GM19035 (cell line): ENCODE results near the gene AASDH.

ENCODE experiments used
- ATAC-seq: cut with Tn5 transposase; IDR thresholded peaks from one replicate; pipeline ENCODE4 v1.9.1; 2021; ENCODE audit not compliant: unreplicated experiment

The AASDH gene

DNA sequence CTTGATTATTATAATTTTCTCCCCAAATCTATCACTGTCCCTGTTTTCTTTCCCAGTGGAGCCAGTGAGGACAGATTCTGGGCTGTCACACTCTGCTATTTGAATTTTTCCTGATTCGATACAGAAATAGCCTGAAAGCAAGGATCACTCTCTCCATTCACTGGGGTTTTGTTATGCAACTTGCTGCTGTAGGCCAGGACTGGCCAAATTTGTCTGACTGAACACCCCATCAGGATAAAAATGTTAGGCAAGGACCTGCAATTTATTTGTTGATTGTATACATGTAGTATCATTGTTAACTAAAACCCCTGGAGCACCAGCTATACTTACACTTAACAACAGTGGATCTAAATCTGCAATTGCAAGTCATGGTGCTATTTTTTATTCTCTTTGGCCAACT lies 68.7 kb downstream of the AASDH start:
- no peak for ATAC-seq

DNA sequence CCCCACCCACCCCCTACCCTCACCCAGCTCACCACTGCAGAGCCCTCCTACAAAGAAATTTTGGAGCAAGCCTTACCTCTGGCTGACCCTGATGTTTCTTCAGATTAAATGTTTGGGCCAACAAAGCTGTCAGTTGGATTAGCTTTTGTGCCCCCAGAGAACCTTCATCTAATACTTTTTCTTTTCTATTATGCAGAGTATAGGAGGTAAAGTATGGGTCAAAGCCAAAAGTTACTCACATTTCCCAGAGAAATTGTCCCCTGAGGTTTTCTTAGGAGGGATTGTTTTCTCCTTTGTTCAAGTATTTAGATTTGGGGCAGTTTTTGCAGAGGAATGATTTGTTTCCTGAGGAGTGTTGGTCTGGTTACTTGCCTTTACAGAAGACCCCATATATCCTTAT lies 69.5 kb downstream of the AASDH start:
- ATAC-seq = no peak

DNA sequence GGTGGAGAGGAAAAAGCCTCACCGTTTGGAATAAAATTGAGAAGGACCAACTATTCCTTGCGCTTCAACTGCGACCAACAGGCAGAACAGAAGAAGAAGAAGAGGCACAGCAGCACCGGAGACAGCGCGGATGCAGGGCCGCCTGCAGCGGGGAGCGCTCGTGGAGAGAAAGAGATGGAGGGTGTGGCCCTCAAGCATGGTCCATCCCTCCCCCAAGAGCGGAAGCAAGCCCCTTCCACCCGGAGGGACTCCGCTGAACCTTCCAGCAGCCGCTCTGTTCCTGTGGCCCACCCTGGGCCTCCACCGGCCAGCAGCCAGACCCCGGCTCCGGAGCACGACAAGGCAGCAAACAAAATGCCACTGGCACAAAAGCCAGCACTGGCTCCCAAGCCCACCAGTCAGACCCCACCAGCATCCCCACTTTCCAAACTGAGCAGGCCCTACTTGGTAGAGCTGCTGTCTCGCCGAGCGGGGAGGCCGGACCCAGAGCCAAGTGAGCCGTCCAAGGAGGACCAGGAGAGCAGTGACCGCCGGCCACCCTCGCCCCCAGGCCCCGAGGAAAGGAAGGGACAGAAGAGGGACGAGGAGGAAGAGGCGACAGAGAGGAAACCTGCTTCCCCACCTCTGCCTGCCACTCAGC lies 71.2 kb downstream of the AASDH start:
- ATAC-seq = no peak

DNA sequence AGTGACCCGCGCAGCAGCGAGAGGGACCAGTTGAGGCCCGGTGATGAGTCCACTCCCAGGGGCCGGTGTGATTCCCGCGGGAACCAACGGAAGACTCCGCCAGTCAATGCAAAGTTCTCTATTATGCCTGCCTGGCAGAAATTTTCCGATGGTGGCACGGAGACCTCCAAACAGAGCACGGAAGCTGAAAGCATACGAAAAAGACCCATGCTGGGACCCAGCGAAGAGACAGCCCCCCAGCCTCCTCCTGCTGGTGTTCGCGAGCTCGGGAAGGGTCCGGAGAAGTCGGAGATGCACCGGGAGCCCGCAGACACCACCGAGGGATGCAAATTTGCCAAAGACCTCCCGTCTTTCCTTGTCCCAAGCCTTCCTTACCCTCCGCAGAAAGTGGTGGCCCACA lies 71.7 kb downstream of the AASDH start:
- ATAC-seq = no peak

DNA sequence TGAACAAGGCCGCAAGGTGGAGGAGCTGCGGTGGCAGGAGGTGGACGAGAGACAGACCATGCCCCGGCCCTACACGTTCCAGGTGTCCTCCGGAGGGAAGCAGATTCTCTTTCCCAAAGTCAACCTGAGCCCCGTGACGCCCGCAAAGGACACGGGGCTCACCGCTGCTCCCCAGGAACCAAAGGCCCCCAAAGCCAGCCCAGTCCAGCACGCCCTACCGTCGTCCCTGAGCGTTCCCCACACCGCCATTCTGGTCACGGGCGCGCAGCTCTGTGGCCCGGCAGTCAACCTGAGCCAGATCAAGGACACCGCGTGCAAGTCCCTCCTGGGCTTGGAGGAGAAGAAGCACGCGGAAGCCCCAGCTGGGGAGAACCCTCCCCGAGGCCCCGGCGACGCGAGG lies 72.2 kb downstream of the AASDH start:
- ATAC-seq = no peak

DNA sequence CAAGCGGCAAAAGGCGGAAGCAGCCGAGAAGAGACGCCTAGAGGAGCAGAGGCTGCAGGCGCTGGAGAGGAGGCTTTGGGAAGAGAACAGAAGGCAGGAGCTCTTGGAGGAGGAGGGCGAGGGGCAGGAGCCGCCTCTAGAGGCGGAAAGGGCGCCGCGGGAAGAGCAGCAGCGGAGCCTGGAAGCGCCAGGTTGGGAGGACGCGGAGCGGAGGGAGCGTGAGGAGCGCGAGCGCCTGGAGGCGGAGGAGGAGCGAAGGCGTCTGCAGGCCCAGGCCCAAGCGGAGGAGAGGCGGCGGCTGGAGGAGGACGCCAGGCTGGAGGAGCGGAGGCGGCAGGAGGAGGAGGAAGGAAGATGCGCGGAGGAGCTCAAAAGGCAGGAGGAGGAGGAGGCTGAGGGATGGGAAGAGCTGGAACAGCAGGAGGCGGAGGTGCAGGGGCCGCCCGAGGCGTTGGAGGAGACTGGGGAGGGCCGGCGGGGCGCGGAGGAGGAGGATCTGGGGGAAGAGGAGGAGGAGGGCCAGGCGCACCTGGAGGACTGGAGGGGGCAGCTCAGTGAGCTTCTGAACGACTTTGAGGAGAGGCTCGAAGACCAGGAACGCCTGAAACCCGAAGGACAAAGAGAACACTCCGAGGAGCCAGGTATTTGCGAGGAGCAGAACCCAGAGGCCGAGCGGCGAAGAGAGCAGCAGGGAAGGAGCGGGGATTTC lies 72.9 kb downstream of the AASDH start:
- no peak for ATAC-seq

DNA sequence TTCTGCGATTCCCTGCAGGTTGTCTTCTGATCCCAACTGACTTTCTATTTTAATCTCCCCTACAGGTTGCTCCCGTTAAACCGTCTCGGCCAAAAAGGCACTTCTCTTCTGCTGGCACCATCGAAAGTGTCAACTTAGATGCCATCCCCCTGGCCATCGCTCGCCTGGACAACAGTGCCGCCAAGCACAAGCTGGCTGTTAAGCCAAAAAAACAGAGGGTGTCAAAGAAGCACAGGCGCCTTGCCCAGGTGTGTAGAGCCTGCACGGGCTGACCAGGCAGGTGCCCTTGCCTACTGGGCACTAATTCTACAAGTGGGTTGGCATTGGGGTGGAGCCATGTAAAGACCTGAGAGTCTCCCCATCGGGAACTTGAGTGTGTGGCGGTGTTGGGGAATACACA lies 74.2 kb downstream of the AASDH start:
- ATAC-seq = no peak

DNA sequence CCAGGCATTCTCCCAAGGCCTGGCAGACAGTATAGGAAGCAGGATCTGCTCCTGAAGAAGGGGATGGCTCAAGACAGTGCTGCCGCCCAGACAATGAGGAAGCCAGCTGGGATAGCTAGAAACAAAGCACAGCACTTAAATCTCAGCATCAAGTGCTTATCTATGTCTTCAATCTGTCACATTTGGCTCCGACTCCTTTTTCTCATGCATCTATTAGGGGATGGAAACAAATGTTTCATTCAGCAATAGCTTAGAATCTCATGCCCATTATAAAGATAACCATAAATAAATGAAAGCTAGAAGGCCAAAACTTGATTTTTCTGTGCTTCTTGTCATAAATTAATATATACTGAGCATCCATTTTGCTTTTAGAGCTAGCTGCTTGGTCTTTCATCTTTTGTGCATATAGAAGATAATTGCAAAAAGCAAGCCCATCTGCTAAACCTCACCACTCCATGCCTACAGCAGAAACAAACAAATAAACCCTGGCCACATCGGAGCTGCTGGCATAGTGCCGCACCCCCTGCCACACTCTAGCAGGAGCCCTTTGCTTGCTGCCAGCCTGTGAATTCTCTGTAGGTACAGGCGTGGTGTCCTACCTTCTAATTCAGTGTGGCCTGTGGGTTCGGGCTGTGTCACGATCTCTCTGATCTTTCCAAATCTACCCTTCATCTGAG lies 75.9 kb downstream of the AASDH start:
- ATAC-seq = no peak

DNA sequence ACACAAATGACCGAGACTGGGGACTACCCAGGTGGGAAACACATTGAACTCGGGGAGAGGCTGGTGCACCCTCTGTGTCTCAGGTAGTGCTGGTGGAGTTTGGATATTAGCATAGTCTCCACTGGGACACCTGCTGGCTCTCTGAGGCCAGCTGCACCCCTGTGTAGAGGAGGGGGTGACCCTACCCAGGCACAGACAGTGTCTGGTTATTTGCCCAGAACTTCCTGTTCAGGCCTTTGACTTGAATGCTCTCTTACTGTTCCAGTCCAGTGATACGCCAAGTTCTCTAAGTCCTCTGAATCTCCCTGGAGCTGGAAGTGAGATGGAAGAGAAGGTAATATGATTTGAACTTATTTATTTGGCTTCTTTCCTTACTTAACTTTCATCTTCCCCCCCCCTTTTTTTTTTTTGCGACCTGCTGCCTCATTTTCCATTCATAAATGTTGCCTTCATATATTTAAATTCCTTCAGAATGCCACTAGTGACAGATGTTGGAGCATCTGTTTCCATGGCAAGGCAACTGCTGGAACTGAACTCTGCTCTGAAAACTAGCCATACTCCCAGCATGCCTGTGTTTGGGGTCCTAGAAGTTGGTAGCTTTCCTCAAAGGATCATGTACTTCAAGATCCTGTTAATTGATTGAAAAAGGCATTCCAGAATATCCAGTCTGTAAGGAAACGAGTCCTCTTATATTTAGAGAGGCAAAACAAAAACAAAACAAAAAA lies 76.7 kb downstream of the AASDH start:
- no peak for ATAC-seq

DNA sequence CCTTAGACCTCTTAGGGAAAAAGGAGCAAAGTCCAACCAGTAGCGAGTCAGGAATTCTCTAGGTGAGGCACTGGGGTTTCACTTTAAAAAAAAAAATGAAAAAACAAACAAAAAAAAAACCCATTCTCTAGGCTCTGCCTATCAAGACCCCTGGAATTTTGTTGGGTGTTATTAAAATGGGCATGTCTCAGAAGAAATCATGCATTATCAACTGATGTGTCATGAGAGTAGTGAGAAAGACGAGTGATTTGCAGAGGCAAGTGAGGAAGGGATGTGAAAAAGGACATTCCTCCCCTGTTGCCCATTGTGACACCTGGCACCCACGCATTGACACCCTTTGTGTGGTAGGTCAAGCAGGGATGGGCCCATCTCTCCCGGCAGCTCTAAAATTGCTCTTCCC lies 78.9 kb downstream of the AASDH start:
- no peak for ATAC-seq

DNA sequence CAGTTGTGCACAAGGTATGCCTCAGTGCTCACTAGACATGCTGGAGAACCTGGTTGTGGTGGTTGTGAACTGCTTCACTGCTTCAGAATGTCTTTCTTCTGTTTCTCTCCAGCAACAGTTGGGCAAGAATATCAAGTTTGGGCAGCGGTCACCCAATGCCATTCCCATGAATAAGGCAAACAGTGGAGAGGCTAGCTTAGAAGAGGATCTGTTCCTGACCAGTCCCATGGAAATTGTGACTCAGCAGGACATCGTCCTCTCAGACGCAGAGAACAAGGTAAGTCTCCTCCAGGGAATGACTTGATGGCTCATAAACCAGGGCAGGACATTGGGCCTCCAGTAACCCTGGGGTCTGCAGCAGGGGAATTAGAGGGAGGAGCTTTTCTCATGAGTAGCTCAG lies 79.9 kb downstream of the AASDH start:
- no peak for ATAC-seq

DNA sequence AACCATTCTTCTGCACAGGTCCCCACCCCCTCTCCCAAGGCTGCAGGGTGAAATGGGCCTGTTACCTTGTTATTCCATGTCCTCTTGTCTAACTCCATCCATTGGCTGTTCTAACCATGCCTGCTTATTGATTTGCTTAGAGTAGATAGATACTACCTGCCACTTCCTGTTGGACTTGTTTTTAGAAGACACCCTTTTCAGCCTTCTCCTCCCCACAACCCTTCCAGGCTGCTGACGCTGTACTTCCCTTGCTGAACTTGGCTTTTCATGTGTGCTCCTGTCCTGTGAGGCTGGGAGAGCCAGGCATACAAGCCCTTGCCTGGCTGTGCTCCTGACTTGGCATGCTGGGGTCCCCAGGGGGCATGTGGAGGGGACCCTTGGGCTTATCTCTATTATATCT lies 81.9 kb downstream of the AASDH start:
- no peak for ATAC-seq

DNA sequence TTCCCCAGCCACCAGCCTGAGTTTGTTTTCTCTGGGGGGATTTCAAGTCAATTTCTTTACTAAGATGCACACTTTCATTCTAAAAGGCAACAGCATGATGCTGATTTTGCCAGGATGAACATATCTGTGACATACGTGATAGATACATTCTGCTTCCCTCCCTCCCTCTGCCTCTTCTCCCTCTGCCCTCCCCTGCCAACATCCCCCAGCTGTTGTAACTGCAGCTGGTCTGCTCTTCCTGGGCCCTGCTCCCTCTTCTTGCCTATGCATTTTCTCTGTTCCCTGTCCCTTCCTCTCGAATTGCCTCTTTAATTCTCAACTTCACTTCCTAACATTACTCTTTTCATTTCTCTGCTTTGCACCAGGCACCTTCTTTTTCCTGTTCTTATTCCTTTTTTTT lies 83.4 kb downstream of the AASDH start:
- ATAC-seq = no peak

DNA sequence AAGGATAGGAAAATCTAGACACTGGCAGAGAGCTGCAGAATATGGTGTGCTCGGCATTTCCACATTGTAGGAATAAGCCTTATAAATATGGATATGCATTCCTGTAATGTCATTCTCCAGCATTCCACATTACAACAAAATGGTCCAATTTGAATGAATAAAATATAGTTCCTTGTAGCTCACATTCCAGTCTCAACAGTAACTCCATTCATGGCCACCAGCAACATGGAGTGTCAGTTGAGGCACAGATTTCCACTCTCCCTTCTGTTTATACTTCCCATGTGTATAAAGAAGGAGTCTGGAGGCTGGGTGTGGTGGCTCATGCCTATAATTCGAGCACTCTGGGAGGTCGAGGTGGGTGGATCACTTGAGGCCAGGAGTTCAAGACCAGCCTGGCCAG lies 84.5 kb downstream of the AASDH start:
- no peak for ATAC-seq

DNA sequence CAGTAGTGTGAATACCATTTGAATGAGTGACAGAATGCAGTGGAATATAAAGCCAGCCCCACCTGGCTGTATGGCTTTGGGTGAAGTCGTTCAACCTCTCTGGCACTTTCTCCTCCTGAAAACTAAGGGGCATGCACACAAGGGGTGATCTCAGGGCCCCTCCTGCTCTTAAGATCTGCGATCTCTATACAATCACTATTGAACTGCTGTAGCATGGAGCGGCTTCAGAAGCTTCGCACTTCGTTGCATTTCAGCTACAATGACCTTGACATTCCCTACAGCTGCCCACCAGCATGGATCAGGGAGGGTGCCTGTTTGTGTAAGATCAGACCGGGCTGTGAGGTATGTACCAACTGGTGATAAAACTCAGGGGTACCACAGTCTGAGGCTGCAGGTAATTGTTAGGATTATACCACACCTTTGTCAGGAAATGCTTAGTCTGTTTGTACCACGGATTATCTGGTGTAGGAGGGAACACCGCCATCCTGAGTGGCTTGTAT lies 85.2 kb downstream of the AASDH start:
- ATAC-seq = no peak

DNA sequence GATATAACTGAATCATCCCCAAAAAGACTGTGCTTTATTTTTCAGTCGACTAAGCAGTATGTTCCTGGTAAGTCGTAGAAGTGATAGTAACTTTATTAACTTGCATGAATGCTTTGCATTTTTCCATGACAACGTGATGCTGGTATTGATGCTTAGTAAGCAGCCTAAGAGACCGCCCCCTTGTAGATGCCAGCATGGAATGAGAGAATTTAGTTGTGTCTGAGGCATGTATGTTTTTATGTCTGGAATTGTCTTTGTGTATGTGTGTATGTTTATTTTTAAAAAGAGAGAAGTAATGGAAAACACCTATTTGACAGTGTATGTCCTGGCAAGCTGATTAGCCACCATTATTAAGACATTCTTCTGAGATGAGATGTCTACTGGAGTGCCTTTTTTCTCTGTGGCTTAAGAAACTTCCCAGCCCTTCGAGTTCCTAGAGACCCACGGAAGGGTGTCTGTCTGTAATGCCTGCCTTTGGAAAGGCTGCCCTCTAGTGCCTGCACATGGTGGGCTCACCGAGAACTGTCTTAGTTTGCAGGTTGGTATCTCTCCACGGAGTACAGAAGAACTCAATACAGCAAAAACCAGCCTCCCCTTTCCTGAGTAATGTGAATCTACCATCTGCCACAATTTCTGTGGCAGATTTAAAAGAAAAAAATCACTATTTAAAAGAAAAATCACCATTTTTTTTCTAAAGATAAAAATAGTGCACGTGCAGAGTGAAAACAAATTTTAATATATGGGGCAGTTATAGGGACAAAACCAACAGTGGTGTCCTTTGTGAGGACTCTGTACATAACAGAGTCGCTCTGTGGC lies 85.9 kb downstream of the AASDH start:
- ATAC-seq = peak; percentile 97

DNA sequence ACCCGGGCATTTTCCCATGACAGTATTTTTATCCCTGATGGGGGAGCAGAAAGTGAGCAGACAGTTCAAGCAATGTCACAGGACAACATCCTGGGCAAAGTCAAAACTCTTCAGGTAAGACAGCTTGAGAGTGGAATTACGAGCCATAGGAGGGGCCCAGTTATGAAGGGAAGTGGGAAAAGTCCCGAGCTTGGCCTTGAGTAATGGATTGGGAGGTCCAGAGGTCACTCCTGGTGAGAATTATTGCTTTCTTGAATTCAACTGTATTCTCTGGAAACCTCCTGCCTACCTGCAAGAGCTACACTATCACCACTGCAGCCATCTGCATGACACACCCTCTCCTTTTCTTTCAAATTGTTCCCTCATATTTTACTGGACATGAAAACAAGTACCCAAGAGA lies 89.1 kb downstream of the AASDH start:
- ATAC-seq = no peak

DNA sequence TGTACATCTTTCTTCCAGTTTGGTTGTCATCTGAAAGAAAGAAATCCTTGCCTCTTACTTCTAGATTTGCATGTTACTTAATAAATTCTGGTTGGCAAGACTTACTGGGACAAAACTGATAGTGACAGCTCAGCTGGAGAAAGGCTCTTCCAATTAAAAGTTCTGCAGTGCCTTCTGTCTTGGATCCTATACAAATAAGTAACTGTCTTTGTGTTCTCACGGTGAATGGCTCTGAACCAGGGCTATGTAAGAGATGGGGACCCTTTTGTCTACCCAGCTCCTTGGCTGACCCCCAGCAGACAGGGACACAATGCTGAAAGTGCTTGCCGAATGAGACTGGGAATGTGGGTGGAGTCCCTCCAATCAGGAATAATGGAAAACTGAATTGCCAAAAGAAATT lies 89.5 kb downstream of the AASDH start:
- no peak for ATAC-seq

DNA sequence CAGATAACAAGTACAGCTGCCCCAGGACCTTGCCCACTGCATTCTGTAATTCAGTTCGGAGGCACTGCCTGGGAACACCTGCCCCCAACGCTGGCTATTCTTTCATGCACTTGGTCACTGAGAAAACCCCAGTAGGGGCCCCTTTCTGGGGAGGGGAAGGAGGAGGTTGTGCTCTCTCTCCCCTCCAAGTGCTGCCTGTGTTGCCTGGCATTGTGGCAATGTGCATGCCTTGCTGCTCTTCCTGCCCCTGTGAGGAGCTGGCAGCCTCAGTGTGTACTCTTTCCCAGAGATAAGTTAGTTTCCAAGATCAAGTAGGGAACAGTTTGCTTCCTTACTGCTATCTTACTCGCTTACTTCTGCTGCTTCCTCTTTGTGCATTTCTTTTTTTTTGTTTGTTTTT lies 90.8 kb downstream of the AASDH start:
- ATAC-seq = no peak

DNA sequence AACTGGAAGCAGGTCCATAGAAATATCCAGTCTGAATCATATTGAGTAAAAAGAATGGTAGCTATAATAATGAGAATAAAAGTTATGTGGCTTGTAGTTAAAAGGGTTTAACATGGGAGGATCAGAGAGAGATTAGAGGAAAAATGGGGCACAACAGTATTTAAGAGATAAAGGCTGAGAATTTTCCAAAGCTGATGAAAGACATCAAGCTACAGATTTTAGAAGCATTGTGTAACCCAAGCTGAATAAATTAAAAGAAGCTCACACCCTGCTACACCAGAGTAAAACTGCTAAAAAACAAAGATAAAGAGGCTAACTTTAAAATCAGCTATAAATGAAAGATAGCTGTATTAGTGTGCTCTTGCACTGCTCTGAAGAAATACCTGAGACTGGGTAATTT lies 94.2 kb downstream of the AASDH start:
- ATAC-seq = no peak

DNA sequence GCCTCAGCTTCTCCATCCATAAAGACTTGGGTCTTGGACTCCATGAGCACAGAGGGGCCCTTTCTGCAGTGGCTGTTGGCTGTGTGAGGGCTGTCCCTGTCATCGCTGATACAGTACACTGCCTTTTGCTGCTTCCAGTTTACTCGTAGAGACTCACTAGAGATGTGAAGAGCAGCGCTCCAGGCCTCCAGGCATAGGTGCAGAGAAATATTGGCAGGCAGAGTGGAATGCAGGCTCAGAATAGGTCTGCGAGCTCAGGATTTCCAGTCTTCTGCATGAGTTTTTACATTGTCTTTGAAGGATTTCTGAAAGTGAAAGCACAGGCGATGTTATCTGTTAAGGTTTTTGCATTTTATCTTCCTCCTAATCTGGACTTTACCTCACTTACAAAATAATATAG lies 97.4 kb downstream of the AASDH start:
- no peak for ATAC-seq
